Measurements from ENCODE around the gene RAB11FIP4.

The RAB11FIP4 gene

DNA sequence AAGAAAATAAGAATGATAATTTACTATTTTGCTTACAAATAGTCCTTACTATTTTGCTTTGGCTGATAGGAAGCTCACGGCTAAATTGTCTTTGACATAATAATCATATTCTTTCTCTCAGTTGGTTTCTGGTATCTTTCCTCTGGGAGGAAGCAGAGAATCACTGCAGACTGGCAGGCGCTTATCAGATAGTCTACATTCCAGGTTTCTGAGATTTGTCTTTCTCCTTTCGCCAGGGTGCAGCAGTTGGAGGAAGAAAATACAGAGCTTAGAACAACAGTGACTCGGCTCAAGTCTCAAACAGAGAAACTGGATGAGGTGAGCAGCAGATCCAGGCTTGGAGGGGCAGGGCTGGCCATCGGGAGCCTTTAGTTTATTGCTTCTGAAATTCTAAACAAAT lies 136.1 kb downstream of the RAB11FIP4 start:
- no peak for DNase-seq

DNA sequence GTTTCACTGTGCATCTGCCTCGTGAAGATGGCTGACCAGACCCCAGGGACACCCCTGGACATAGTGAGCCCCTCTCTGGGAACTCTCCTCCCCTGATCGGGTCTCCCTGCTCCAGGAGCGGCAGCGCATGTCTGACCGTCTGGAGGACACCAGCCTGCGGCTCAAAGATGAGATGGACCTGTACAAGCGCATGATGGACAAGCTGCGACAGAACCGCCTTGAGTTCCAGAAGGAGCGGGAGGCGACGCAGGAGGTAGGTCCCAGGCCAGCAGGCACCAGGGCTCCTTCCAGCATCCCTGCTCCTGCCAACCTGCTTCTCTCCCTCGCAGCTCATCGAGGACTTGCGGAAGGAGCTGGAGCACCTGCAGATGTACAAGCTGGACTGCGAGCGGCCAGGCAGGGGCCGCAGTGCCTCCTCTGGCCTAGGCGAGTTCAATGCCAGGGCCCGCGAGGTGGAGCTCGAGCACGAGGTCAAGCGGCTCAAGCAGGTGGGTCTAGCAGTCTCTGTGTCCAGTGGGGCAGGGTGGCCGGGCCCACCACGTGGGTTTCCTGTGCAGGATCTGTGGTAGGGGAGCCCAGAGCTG lies 136.9 kb downstream of the RAB11FIP4 start:
- DNase-seq: no peak

DNA sequence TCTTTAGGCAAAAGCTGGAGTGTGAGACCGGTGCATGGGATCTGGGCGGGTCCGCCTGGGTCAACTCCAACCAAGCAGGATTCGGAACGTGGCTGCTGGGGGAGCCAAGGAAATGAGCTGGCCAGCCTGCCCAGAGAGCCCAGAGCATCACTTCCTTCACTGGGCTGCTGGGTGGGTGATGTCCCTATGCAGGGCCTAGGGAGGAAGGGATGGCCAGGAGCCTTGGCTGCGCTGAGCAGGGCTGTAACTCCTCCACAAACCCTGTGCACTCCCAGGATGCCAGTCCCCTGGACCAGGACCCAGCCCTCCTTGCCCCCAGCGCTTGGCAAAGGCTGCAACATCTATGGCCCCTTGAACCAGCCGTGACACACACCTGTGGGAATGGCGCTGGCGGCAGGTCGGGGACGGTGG lies 138.4 kb downstream of the RAB11FIP4 start:
- DNase-seq: no peak

DNA sequence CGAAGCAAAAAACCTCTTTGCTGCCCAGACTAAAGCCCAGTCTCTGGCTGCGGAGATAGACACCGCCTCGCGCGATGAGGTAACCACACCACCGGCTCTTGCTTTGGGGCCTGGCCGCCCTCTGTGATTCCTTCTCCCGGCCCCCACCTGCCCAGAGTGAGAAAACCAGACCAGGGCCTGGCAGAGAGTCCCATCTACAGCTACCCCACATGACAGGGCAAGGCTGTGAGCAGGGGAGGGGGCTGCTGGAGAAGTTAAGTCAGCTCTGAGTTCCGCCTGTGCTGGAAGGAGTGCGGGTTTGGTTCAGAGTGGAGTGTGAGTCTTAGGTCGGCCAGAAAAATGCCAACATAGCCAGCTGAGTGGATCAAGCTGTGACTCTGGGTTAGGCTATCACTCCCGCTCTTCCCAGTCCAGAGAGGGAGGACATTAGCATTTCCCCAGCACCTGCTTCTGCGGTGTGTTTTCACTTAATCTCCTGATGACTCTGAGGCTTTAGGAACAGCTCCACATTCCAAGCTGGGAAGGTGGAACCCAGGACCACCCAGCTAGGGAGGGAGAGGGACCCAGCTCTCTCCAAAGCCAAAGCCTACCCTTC lies 139.0 kb downstream of the RAB11FIP4 start:
- DNase-seq: no peak

DNA sequence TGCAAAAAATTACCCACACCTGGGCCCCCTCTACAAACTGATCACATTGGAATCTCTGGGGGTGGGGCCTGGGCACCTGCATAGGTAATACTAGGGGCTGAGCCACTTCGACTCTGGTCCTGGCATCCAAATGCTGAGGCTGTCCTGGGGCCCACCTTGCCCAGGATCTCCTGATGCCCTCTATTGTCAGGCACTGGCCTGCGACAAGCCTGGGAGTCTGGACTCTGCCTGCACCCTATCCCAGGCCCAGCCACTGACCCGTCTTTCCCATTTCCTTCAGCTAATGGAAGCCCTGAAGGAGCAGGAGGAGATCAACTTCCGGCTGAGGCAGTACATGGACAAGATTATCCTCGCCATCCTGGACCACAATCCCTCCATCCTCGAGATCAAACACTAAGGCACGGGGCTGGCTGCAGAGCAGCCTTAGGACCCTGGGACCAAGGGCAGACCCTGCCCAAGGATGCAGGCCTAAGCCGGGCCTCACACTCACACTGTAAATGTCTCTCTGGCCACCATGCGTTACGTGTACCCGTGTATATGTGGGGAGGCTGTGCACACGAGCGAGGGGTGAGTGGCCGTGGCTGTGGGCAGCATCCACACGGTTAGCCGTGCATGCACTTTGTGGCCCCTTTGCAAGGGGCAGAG lies 140.0 kb downstream of the RAB11FIP4 start:
- DNase-seq: no peak

DNA sequence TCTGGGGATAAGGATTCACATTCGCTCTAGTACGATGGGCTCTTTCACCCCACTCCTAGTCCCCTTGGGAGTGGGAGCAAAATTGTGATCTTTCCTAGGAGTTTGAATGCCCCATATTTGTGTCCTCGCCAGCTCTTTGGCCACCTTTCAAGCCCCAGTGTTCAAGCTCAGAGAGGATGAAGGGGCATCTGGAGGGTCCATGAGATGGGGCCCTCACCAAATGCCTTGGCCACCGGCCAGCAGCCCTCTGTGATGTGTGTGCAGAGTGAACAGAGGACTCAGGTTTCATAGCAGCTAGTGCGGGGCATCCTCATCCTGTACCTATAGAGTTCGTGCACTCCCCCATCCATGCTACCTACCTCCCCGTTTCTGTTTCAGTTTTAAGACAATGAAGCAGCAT lies 140.6 kb downstream of the RAB11FIP4 start:
- no peak for DNase-seq

DNA sequence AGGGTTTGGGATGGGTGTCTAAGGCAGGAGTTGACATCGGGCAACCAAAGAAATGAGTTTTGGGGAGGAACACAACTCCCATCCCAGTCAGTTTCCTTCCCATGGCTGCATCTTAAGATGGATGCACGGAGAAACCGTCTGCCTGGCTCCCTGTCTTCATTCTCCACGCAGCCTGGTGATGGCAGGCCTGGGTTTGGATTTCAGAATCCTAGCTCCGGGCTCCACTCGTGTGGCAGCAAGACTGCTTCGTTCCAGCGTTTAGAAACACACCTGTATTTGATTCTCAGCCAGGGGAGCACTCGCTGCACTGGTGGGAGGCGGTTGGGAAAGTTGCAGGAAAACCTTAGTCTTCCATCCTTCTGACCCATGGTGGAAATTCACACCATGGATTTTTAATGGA lies 141.1 kb downstream of the RAB11FIP4 start:
- DNase-seq: no peak

DNA sequence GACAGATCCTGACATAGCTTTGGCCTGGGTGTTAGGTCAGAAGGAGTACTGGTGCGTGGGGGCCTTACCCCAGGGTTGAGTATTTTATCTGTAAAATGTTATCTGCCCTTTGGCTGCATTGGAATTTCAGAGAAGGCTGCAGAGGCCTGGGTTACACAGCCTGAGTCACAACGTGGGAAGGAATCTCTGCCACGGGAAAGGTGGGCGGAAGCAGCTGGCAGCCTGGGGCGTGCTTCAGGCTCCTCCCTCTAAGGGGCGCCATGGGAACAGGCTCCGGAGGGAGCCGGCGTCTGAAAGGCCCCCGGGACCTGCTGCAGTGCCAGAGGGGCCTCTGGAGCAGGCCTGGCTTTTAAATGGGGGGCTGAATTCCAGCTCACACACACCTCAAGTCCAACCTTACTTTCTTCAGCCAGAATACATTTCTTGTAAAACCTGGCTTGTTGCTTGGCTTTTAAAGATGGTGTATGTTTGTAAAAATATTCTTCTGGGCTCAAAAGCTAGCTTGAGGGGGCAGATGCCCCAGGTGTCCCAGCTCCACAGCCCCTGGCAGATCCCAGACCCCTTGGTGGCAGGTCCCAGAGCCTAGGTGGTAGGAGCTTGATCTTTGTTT lies 142.2 kb downstream of the RAB11FIP4 start:
- no peak for DNase-seq

DNA sequence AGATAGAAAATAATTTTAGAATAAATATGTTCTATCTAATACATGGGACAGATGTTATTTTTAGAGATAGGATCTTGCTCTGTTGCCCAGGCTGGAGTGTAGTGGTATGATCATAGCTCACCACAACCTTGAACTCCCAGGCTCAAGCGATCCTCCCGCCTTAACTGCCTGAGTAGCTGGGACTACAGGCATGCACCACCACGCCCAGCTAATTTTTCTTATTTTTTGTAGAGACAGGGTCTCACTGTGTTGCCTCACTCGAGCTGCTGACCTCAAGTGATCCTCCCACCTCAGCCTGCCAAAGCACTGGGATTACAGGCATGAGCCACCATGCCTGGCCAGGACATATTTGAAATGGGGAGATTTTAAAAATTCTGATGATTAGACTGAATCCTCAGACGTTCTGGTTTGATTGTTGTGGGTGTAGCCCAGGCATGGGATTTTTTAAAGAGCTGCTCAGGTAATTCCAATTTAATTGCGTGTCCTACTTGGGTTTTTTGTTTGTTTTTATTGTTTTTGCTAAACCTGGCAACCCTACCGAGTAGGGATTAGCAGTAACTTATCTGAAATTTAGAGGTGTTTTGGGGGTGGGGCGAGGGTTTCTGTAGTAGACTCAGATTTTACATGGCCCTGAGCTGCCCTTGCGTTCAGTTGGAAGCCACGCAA lies 142.9 kb downstream of the RAB11FIP4 start:
- DNase-seq: no peak

DNA sequence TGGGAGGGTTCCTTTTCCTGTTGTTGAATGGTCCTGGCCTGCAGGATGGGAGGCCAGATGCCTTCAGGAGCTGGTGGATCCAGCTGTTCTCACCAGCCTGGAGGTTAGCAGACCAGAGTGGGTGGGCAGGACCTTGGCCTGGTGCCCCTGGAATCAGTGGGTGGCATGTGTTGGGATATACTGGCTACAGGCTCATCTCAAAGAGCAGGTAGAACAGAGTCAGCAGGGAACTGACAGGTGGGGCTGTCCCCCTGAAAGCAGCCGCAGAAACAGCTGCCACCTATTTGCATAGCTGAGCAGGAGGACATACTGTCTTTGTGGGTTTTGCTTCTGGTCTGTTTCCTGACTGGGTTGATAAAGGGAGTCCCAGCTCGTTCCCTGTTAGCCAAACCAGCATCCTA lies 144.1 kb downstream of the RAB11FIP4 start:
- peak; percentile 11 for DNase-seq

DNA sequence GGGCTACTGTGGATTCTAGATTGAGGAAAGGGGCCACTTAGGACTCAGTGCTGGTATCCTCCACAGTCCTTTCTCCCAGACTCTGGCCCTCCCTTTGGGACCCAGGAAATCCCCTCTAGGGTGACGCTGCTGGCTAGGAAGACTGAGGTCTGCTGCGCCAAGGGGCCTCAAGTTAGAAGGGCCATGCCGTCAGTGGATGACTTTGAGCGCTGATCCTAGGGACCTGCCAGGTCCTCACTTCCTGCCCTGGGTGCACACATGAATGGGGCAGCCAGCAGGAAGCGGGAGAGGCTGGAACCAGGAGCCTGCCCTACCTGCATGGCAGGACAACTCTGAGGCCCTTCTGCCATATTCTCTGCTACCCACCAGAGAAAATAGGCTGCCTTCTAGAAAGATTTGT lies 145.0 kb downstream of the RAB11FIP4 start:
- no peak for DNase-seq

DNA sequence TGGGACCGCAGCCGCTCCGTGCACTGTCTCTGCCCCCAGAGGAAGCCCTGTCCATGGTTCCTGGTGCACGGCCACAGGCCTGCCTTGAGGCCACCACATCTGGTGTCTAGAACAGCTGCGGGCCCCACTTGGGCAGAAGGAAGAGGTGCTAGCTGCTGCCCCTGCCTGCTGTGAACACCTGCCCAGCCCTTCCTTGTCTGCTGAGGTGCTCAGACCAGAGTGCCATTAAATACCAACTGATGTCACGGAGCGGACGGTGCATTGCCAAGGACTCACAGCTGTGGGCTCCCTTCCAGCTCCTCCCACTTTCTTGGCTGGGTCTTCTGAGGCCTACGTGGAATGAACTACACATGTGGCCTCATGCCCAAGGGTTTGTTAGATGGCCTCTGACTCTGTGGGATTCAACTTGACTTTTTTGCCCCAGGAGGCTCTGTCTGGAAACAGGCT lies 146.1 kb downstream of the RAB11FIP4 start:
- DNase-seq: no peak

DNA sequence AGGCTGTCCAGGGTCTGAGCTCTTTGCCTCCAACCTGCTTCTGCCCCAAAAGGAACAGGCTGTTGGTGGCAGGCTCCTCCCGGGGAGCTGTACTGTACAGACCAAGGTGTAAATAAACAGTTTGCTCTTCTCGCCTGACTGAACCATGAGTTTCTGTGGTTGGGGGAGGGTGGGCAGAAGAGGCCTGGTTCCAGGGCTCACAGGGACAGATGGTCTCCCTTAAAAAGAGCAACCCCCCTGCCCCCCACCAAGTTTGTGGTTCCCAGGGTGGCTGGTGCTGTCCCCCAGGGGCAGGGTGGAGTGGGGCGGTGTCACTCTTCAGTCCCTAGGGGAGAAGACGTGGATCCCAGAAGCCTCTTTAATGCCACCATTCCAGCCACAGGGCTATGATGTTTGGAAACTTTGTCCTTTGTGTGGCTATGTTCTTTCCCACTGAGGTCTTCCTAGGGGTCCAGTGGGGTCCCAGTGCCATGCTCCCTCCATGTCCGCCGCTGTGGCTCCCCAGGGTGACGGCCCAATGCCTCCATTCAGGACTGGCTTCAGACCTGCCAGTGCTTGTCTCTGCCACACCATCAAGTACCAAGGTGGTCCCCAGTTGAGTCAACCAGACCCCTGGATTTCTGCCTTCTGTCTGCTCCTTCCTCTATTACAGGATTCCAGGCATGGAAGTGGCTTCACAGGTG lies 146.7 kb downstream of the RAB11FIP4 start:
- DNase-seq: no peak

DNA sequence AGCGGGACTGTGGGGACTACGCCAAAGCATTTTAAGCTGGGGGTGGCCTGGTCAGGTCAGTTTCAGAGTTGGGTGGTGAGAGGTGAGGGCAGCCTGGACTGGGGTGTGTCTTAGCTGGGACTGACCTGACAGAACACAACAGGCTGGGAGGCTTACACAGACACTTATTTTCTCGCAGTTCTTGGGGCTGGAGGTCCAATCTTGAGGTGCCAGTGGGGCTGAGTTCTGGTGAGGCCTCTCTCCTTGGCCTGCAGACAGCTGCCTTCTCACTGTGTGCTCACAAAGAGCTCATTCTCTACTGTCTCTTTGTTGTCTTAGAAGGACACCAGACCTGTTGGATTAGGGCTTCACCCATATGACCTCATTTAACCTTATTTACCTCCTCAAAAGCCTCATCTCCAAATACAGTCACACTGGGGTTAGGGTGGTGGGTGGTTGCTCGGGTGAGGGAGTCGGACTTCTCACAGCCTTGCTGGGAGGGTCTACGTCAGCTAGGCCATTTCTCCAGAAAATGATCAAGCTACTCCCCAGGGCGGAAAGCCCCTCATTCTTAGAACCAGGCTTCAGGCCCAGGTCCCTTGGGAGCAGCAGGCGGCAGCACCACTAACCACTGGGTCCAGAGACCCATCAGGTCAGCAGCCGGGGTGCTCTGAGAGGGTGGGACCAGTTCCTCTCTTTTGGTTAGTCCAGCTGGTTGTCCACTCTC lies 149.3 kb downstream of the RAB11FIP4 start:
- DNase-seq: no peak

DNA sequence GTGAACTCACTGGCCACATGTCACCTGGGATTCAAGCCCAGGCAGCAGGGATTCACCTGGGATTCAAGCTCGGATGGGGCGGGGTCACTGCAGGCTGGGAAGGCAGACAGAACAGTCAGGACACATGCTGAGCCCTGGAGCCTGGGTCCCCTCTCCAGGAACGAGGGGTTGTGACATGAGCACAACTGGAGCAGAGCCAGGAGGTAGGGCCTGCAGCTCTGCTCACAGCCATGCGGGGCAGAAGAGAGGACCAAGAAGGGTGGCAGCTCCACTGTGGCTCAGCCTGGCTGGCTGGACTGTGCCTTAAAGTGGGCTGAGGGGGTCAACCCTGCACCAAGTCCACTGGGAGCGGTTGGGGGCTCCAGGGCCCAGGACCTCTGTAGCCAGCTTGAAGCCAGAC lies 150.1 kb downstream of the RAB11FIP4 start:
- DNase-seq: no peak

DNA sequence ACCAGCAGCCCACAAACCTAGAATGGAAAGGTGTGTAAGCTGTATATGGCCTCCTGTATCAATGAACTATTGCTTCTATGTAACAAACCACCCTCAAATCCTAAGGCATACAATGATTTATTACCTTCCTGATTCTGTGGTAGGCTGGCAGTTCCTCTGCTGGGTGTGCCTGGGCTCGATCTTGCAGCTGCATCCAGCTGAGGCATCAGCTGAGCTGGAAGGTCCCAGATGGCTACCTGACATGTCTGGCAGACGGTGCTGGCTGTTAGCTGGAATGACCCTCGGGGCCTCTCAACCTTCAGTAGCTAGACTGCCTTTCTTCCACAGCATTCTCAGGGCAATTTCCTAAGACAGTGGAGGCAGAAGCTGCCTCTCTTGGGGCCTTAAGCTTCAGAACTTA lies 152.7 kb downstream of the RAB11FIP4 start:
- DNase-seq: no peak

DNA sequence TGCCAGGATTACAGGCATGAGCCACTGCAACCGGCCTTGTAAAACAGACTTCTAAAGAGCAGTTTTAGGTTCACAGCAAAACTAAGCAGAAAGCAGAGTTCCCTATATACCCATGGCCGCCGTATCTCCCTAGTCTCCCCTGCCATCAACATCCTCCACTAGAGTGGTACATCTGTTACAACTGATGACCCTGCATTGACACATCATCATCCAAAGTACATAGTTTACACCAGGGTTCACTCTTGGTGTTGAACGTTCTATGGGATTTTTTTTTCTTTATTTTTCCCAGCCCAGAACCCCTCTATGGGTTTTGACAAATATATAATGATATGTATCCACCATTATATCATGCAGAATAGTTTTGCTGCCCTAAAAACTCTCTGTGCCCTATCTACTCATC lies 155.2 kb downstream of the RAB11FIP4 start:
- no peak for DNase-seq

DNA sequence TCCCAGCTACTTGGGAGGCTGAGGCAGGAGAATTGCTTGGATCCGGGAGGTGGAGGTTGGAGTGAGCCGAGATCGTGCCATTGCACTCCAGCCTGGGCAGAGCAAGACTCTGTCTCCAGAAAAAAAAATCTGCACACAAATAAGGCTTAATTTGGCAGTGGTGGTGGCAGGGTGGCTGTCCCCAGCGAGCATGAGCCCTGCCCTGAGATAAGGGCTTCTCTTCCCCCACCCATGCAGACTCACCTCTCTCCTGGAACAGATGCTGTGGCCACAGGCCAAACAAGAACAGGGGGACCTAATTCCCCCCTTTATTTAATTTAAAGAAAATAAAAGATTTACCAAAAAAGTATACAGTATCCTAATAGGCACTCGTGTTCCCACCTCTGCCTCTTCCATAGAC lies 157.2 kb downstream of the RAB11FIP4 start:
- no peak for DNase-seq

DNA sequence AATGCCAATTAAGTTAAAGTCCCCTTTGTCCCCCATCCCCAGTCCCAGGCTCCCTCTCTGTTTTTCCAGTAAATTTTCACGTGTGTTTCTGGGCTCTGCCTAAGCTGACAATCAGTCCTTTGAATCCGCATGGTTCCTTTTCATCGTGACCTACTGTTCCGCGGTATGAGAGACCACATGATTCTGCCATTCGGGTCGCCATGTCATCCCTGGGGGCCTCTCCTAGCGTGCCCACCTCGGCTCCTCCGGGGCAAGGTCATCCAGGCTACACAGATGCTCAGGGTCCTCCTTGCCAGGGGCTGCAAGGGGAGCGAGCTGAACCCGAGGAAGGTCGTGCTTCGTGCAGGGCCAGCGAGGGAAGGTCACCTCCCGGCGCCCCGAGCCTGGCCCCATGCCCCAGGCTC lies 157.6 kb downstream of the RAB11FIP4 start:
- DNase-seq: peak; percentile 25

DNA sequence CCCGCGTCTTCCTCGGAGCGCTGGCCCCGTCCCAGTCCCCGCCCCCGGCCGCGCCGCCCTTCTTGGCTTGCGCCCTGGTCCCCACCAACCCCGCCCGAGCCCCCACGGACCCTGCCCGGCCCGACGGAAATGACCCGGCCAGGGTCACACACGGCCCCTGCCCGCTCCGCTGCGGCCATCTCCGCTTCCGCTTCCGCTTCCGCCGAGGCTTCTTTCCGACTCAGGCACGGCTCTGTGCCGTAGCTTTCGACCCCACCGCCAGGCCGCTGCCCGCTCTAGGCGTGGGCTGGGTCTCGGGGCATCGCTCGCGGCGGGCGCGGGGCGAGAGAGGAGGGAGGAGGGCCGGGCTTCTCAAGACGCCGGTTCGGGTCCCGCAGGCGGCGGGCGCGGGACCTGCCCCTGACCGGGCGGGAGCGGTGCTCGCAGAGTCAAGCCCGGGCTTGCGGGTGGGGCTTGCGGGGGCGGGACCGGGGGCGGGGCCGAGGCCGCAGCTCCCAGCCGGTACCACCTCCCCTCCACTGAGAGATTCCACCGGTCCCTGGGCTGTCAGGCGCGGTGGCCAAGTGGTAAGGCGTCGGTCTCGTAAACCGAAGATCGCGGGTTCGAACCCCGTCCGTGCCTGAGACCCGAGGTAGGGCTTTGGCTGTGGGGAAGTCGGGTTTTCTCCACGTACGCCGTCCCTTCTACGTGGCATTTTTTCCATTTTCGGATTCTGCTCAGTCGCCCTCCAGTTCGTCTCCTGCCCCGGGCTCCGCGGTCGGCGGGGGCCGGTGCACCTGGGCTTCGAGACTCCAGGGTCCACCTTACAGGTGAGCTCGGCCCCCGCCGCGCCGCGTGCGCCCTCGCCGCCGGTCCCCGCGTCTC lies 158.3 kb downstream of the RAB11FIP4 start:
- DNase-seq: peak; percentile 91

DNA sequence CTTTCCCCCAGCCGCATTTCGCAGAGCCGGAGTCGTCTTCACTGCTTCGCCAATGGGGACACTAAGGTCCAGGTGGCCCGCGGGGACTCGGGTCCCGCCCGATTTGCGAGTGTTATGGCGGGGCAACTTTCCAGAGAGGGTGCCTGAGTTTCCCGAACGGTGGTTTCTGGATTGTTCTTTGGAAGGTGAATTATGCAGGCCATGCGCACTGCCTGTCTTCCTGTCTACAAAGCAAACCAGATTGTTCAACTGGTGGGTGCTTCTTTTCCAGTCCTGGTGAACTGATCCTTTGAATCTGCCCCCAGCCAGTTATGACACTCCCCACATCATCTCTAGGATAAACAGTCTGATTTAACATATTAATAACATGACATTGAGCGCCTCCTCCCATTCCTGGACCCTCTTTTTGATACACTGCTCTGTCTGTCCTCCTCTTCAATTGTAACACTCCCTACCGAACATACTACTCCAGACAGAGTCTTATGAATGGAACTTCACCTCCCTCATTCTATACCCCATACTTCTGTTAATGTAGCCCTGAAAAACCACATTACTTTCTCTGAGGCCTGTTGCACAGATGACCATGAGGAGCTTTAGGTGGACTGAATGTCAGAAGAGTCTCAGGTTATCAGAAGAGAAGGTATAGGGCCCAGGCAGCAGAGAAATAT lies 159.0 kb downstream of the RAB11FIP4 start:
- DNase-seq: no peak
